ENCODE measurements around the gene ANKRD33B.
A peak's percentile ranks its signal among the peaks of the same experiment; 100 is the strongest.

The ANKRD33B gene

DNA sequence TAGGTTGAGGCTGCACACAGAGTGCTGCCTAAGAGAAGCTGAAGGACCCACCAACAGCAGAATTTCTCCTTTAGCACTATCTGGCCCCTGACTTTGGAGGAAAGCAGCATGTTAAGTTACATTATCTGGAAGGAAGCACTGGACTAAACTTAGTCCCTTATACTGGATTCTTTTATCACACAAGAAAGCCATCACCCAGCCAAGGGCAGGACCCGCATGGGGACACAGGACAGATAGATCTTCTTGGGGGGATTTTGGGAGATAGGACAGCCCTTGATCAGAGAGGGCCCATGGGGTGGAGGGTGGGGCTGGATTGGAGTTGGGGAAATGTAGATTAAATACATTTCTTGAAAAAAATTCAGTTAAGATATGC lies 14.4 kb downstream of the ANKRD33B start:
- DNase-seq (ENCODE audit: low read depth, low spot score): no peak

DNA sequence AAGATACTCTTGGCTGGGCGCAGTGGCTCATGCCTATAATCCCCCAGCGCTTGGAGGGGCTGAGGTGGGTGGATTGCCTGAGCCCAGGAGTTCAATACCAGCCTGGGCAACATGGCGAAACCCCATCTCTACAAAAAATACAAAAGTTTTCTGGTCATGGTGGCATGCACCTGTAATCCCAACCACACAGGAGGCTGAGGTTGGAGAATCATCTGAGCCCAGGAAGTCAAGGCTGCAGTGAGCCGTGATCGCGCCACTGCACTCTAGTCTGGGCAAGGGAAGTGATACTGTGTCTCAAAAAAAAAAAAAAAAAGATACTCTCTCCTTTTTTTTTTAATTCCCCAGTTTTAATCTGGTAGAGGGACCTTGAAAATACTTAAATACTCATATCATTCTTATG lies 15.0 kb downstream of the ANKRD33B start:
- DNase-seq (ENCODE audit: low read depth, low spot score): no peak

DNA sequence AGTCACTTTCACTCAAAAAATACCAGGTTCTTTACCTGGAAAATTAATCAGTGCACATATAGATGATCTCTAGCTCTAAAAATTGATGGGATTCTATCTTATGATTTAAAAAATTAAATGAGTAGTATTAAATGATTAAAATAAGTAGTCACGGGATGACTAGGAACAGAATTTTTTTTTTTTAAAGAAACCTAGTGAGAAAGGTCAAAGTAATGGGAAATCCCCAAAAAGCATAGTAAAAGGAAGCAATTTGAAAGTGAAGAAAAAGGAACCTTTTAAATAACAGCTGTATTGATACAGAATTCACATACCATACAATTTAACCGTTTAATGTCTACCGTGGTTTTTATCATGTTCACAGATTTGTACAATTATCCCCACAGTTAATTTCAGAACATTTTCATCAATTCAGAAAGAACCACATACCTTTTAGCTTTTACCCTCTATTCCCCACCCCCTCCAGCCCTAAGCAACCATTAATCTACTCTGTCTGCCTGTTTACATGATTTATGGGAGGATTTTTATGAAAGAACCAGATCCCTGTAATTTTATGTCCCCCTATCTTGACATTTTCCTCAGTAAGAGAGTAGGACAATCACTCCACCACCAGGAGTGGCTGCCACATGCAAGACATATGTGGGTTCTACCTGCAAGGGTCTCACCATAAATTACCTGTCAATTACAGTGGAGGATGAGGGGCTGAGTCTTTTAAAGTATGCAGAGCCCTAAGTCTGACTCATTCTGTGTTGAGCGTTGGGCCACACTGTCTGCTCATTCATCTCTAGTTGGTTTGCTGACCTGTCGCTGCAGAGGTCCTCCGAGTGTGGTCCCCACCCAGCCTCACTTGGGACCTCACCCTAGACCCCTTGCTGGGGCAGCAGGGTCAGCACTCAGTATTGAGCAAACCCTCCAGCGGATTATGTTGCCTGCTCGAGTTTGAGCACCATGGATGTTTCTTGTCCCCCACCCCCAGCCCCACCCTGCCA lies 16.0 kb downstream of the ANKRD33B start:
- no peak for DNase-seq (ENCODE audit: low read depth, low spot score)

DNA sequence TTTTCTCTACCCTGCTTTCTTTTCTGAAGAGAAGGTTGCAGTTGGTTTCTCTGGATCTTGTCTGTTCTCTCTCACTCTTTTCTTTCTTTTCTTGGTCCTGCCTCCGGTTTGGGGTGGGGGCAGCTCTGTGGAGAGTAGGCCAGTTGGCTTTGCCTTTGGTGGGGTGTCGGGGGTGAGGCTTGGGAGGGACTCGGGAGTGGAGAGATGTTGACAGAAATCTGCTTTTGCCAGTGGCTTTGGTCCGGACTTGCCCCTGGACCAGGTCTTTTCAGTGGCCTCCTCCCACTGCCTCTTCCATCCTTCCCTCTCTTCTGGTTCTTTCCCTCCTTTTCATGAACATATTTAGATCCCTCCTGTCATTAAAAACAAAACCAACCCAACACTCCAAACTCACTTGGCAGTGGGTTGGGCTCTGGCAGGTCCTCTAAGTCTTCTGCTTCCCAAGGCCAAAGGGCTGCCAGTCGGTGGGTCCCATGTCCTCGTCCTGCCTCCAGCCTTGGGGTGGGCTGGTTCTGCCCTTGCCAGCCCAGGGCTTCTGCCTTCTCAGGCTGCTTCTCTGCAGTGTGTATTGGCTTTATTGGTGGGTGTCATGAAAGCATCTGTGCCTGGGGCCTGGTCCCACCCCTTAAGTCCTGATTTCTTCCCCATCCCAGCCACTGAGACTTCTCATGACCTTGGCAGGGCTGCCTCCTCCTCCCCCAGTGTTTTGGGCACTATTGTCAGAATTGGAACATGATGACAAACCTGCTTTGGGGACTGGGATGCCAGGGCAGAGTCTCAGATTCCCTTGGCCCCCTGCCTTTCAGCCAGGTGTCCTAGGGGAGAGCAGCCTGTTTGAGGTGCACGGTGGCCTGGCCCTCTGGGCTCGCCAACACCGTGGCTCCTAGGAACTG lies 16.9 kb downstream of the ANKRD33B start:
- no peak for DNase-seq (ENCODE audit: low read depth, low spot score)

GRCh38 chr5:10581424-10581748 lies 17.5 kb downstream of the ANKRD33B start:
- DNase-seq (ENCODE audit: low read depth, low spot score): no peak

- DNase-seq (ENCODE audit: low read depth, low spot score): no peak
Observed at GRCh38 chr5:10581867-10582511, 18.1 kb downstream of the ANKRD33B start.

DNA sequence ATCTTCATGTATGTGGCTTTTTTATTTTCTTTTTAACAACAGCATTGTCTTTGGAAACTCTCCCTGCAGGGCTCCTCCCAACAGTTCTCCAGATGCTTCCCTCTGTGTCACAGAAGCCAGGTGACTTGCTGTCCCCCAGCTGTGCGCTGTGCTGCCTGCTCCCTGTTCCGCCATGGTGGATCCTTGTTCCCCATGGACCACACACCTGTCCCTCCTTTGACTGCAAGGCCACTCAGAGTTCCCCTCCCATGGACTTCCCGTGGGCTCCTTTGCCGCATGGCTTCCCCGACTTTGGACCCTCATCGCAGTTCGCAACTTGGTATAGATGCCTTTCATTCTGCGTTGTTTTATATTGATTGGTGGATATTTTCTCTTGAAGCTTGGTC lies 18.6 kb downstream of the ANKRD33B start:
- DNase-seq (ENCODE audit: low read depth, low spot score): no peak

- DNase-seq (ENCODE audit: low read depth, low spot score): no peak
Observed at GRCh38 chr5:10583663-10584572, 20.0 kb downstream of the ANKRD33B start.

GRCh38 chr5:10584714-10585517 lies 21.0 kb downstream of the ANKRD33B start:
- DNase-seq (ENCODE audit: low read depth, low spot score): no peak

DNA sequence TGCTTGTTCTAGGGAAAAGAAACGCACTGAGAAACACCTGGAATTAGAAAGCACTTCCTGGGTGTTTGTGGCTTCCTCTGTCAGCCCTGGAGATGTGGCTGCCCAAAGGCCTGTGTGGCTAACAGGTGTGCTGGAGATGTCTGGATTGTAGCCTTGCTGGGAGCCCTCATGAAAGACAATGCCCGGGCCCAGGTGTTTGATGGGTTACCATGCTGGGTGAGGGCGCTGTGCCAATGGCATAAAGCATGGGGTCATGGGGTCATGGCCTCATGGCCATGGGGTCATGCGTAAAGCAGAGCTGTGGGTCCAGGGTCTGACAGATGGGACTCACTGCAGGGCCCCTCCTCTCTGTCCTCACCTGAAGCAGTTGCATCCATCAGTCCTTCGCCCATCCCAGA lies 21.6 kb downstream of the ANKRD33B start:
- no peak for DNase-seq (ENCODE audit: low read depth, low spot score)

DNA sequence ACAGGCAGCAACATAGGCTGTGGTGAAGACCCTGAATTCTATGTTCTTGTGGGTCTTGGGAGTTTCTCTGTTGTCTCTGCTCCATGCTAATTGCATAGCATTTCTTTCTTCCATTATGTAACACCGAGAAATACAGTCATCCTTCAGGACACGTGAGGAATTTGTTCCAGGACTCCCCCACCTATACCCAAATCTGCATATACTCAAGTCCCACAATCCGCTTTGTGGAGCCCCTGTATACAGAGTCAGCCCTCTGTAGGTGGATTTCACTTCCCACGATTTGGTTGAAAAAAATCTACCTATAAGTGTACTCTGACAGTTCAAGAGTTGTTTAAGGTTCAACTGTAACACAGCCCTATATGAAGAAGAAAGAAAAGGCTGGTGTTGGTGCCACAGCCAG lies 22.1 kb downstream of the ANKRD33B start:
- no peak for DNase-seq (ENCODE audit: low read depth, low spot score)

- no peak for DNase-seq (ENCODE audit: low read depth, low spot score)
Observed at GRCh38 chr5:10586555-10586954, 22.7 kb downstream of the ANKRD33B start.

DNA sequence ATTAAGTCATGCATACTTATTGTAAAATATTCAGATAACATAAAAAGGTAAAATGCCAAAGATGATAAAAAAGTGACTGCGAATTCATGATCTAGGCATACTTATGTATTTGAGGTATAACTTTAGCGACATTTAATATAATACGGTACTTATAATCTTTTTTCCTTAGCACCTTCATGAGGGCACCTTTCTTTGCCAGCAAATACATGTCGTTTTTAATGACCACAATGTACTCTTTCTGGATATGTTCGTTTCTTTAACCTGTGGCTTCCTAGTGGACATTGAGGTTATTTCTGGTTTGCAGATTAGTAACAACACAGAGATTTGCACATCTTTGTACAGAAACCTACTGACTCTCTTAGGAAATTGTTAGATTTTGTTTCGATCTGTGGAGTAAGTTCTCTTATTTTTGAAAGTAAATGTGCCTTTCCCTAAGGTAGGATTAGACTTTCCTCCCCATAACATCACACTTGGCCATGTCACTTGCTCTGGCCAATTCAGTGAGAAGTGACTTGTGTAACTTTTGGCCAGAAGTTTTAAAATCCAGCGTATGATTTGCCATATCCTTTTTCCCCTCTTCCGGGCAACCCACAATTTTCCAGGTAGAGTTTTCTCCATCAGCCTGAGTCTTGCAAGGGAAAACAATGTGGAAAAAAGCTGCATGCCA lies 24.4 kb downstream of the ANKRD33B start:
- DNase-seq (ENCODE audit: low read depth, low spot score): no peak

DNA sequence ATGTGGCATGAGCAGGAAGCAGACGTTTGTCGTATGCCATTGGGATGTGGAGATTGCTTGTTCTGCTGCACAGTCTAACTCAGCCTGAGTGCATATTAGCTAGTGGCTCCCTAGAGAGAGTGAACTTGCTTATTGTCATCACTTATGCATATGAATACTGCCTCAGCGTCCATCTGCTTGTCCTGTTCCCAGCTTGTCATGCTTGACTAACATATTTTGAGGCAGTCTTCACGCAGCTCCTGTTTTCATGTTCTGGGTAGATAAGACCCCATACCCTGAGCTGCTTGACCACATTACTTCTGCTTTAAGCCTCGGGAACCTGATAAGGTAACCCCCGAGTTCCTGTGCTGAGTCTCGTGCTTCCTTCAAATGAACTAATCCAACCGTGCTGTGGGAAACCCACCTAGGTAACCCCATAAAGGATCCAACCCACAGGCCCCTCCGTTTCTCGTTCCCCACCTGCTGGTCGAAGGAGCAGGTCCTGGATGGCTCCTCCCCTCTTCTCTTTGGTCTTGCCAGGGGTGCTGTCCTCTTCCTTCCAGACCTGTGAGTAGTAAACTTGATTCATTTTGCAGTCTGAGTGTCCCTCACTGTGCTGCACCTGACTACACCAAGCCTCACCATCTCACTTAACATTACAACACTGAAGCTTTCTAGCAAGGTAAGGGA lies 25.0 kb downstream of the ANKRD33B start:
- DNase-seq (ENCODE audit: low read depth, low spot score): no peak

DNA sequence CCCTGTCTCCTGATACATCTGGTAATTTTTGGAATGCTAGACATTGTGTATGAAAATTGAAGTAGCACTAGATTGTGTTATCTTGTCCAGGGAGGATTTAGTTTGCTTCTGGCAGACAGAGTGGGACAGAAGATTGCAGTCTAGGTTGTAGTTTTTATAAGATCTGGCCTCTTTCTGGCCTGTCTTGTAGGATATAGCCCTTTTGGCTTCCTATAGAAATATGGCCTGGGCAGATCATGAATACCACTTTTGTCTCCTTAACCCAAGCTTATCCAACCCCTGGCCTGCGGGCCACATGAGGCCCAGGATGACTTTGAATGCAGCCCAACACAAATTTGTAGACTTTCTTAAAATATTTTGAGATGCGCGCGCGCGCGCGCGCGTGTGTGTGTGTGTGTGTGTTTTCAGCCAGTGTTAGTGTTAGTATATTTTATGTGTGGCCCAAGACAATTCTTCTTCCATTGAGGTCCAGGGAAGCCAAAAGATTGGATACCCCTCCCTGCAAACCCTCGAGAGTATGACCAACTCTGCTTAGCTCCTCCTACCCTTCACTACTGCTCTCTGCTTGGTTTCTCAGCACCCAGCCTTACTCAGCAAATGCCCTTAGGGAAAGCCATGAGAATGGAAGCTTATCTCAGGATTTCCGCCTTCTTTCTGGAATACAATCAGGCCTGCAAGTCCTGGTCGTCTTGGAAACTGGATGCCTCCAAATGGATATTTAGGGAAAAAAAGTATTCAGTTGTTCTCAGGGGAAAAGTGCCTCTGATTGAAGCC lies 26.5 kb downstream of the ANKRD33B start:
- peak; percentile 69 for DNase-seq (ENCODE audit: low read depth, low spot score)

DNA sequence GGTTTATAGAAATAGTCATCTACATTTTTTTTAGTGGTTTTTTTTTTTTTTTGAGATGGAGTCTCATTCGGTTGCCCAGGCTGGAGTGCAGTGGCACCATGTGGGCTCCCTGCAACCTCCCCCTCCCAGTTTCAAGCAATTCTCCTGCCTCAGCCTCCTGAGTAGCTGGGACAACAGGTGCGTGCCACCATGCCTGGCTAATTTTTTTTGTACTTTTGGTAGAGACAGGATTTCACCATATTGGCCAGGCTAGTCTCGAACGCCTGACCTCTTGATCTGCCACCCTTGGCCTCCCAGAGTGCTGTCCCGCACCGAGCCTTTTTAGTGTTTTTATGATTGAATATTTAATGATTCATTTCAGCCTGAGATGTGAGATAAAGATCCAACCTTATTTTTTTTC lies 27.3 kb downstream of the ANKRD33B start:
- DNase-seq (ENCODE audit: low read depth, low spot score): no peak

GRCh38 chr5:10591966-10592365 lies 28.1 kb downstream of the ANKRD33B start:
- no peak for DNase-seq (ENCODE audit: low read depth, low spot score)

DNA sequence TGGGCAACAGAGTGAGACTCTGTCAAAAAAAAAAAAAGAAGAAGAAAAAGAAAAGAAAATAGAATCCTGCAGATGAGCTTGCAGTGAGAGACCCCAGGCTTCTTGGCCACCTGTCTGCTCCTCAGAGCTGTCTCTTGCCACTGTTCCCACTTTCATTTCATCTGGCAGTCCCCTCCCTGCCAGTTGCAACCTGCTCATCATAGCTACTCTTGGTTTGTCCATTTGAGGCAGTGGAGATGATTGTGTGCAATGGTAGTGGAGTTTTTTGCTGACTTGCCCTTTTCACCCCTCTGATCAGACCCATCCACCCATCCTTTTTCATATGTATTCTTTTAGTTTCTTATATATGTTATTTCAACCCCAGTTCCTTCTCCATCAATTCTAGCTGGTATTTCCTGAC lies 28.7 kb downstream of the ANKRD33B start:
- no peak for DNase-seq (ENCODE audit: low read depth, low spot score)

Measured in astrocyte of the hippocampus (primary cell).